ENCODE measurements around the gene GNE. TPM values are rescaled to one million over a fixed set of nuclear protein-coding genes. Genes with fewer than 3 reads are reported as not detected.

Gene GNE
- total and polyA plus RNA-seq, 2 experiments from 2014 or later = 2.2 to 15.7 TPM

DNA sequence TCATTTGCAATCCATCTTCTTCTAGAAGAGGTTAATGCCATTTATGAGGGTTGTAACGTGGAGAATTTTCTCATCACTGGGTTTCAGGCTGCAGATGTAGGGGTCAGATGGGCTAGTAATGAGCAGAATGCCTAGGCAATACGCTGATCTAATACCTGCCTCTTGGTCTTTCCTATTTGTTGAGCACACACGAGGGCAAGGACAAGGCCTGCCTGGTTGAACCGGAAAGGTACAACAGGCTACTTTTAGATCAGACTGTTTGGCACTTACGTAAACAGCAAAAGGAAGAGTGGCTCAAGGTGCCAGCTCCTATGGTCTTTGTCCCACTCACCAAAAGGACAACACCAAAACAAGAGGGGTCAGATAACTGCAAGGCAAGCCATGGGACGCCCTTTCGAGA lies 24.0 kb upstream of the GNE start:
- TF ChIP-seq POLR2AphosphoS5 (IDR thresholded peaks at IDR 0.05; ENCODE audit: low read depth) = no peak
- TF ChIP-seq, protein P1, sequence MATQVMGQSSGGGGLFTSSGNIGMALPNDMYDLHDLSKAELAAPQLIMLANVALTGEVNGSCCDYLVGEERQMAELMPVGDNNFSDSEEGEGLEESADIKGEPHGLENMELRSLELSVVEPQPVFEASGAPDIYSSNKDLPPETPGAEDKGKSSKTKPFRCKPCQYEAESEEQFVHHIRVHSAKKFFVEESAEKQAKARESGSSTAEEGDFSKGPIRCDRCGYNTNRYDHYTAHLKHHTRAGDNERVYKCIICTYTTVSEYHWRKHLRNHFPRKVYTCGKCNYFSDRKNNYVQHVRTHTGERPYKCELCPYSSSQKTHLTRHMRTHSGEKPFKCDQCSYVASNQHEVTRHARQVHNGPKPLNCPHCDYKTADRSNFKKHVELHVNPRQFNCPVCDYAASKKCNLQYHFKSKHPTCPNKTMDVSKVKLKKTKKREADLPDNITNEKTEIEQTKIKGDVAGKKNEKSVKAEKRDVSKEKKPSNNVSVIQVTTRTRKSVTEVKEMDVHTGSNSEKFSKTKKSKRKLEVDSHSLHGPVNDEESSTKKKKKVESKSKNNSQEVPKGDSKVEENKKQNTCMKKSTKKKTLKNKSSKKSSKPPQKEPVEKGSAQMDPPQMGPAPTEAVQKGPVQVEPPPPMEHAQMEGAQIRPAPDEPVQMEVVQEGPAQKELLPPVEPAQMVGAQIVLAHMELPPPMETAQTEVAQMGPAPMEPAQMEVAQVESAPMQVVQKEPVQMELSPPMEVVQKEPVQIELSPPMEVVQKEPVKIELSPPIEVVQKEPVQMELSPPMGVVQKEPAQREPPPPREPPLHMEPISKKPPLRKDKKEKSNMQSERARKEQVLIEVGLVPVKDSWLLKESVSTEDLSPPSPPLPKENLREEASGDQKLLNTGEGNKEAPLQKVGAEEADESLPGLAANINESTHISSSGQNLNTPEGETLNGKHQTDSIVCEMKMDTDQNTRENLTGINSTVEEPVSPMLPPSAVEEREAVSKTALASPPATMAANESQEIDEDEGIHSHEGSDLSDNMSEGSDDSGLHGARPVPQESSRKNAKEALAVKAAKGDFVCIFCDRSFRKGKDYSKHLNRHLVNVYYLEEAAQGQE (IDR thresholded peaks at IDR 0.05; ENCODE audit: unreplicated experiment) = no peak
- no peak for TF ChIP-seq STAT1 (IDR thresholded peaks at IDR 0.05; ENCODE audit: unreplicated experiment)
- no peak for TF ChIP-seq NANOG (IDR thresholded peaks at IDR 0.05; ENCODE audit: borderline replicate concordance)
- TF ChIP-seq JUNB (IDR thresholded peaks at IDR 0.05; ENCODE audit: unreplicated experiment) = no peak
- TF ChIP-seq CREB1 (CRISPR knock-in tag; IDR thresholded peaks at IDR 0.05; ENCODE audit: low read depth) = no peak
- TF ChIP-seq, protein P2, sequence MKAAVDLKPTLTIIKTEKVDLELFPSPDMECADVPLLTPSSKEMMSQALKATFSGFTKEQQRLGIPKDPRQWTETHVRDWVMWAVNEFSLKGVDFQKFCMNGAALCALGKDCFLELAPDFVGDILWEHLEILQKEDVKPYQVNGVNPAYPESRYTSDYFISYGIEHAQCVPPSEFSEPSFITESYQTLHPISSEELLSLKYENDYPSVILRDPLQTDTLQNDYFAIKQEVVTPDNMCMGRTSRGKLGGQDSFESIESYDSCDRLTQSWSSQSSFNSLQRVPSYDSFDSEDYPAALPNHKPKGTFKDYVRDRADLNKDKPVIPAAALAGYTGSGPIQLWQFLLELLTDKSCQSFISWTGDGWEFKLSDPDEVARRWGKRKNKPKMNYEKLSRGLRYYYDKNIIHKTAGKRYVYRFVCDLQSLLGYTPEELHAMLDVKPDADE (IDR thresholded peaks at IDR 0.05) = no peak
- TF ChIP-seq, protein P3, sequence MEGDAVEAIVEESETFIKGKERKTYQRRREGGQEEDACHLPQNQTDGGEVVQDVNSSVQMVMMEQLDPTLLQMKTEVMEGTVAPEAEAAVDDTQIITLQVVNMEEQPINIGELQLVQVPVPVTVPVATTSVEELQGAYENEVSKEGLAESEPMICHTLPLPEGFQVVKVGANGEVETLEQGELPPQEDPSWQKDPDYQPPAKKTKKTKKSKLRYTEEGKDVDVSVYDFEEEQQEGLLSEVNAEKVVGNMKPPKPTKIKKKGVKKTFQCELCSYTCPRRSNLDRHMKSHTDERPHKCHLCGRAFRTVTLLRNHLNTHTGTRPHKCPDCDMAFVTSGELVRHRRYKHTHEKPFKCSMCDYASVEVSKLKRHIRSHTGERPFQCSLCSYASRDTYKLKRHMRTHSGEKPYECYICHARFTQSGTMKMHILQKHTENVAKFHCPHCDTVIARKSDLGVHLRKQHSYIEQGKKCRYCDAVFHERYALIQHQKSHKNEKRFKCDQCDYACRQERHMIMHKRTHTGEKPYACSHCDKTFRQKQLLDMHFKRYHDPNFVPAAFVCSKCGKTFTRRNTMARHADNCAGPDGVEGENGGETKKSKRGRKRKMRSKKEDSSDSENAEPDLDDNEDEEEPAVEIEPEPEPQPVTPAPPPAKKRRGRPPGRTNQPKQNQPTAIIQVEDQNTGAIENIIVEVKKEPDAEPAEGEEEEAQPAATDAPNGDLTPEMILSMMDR (conservative IDR thresholded peaks at IDR 0.05; ENCODE audit: low read depth in 2 of 2) = no peak
- no peak for TF ChIP-seq ZNF331 (CRISPR knock-in tag; IDR thresholded peaks at IDR 0.05; ENCODE audit: low read depth)
- no peak for TF ChIP-seq EZH2phosphoT487 (IDR thresholded peaks at IDR 0.05; ENCODE audit: unreplicated experiment)
- no peak for TF ChIP-seq EZH2 (IDR thresholded peaks at IDR 0.05; ENCODE audit: low read depth, unreplicated experiment)
- TF ChIP-seq ZNF114 (CRISPR knock-in tag; IDR thresholded peaks at IDR 0.05) = no peak
- Mint-ChIP-seq H3K4me3 (no peak overlapping the region), H3K27me3 (ENCODE audit: insufficient read depth, low read depth, poor library complexity) (no peaks in the 10 kb centered on the region), H3K9me3 (no peaks in the 10 kb centered on the region), H3K4me1 (no peaks in the 10 kb centered on the region), H3K36me3 (ENCODE audit: low read depth) (no peaks in the 10 kb centered on the region), H3K27ac (no peak overlapping the region)
- no peak overlapping the region for H3K4me3 ChIP-seq
- DNase-seq (ENCODE audit: low spot score) = no peak
- H3K79me2 ChIP-seq (replicated peaks; ENCODE audit: insufficient read depth) = no peaks in the 10 kb centered on the region
- H3K36me3 ChIP-seq (ENCODE audit: insufficient read depth) = no peaks in the 10 kb centered on the region
- no peak for ATAC-seq
- H3K4me2 ChIP-seq = no peak overlapping the region
- no peaks in the 10 kb centered on the region for H3K27me3 ChIP-seq (ENCODE audit: insufficient read depth)
- no peaks in the 10 kb centered on the region for H4K20me1 ChIP-seq (replicated peaks; ENCODE audit: insufficient read depth)
- H2AFZ ChIP-seq = no peak overlapping the region
- no peaks in the 10 kb centered on the region for H3F3A ChIP-seq (replicated peaks; ENCODE audit: low read depth)
- no peaks in the 10 kb centered on the region for H3K4me1 ChIP-seq (ENCODE audit: insufficient read depth)
- H3K9me2 ChIP-seq (ENCODE audit: insufficient read depth) = no peaks in the 10 kb centered on the region
- no peak overlapping the region for H3K27ac ChIP-seq (ENCODE audit: low read depth)

Measured in GM23338 (cell line).